WTC11 (cell line): ENCODE results near the gene CBFA2T3. TPM values are rescaled to one million over a fixed set of nuclear protein-coding genes. Genes with fewer than 3 reads are reported as not detected.

ENCODE experiments used
- ATAC-seq: fragments of 200-7000 bp; cut with Tn5 transposase; 2 replicates; pipeline ENCODE4 v1.10.0; 2021; ENCODE audit warnings: mild to moderate bottlenecking, moderate library complexity
- CTCF ChIA-PET: fragments of 300-600 bp; sonication (Branson Sonifier 250); formaldehyde crosslinking; loops from one replicate; lab custom pipeline; 2021; ENCODE audit warnings: antibody characterized with exemption; lab: Charles Lee
- POLR2A ChIA-PET: fragments of 350-600 bp; sonication (Branson Sonifier 250); formaldehyde crosslinking; loops from one replicate; lab custom pipeline; 2021; ENCODE audit warnings: antibody characterized with exemption; lab: Charles Lee
- DNase-seq: peaks from one replicate; pipeline ENCODE4 v3.0.0; 2021; ENCODE audit warnings: low spot score
- H3K27ac Mint-ChIP-seq: 2 replicates; pipeline ENCODE4 v1.8.0; 2021; ENCODE audit warnings: mixed read lengths
- H3K27me3 Mint-ChIP-seq: 2 replicates; pipeline ENCODE4 v1.8.0; 2021; ENCODE audit warnings: low read depth, mild to moderate bottlenecking, moderate library complexity, mixed read lengths
- H3K36me3 Mint-ChIP-seq: 2 replicates; pipeline ENCODE4 v1.8.0; 2021; ENCODE audit warnings: mixed read lengths
- H3K4me1 Mint-ChIP-seq: 2 replicates; pipeline ENCODE4 v1.8.0; 2022; ENCODE audit warnings: mixed read lengths
- H3K4me3 Mint-ChIP-seq: 2 replicates; pipeline ENCODE4 v1.8.0; 2021; ENCODE audit warnings: mild to moderate bottlenecking, moderate library complexity, mixed read lengths
- H3K9me3 Mint-ChIP-seq: 2 replicates; pipeline ENCODE4 v1.8.0; 2021; ENCODE audit warnings: mixed read lengths
- ARID4B ChIP-seq: sonication (generic); formaldehyde crosslinking; IDR thresholded peaks from 2 replicates; pipeline ENCODE4 v1.8.0; 2023; ENCODE audit warnings: missing genetic modification reagents, mild to moderate bottlenecking, borderline replicate concordance
- CREB1 ChIP-seq: sonication (generic); formaldehyde crosslinking; IDR thresholded peaks from 2 replicates; pipeline ENCODE4 v1.8.0; 2023; ENCODE audit warnings: mild to moderate bottlenecking, missing genetic modification reagents
- FOXJ3 ChIP-seq: sonication (generic); formaldehyde crosslinking; IDR thresholded peaks from 2 replicates; pipeline ENCODE4 v1.9.0; 2021; ENCODE audit warnings: missing genetic modification reagents, mild to moderate bottlenecking, borderline replicate concordance
- FOXP4 ChIP-seq: sonication (generic); formaldehyde crosslinking; IDR thresholded peaks from 2 replicates; pipeline ENCODE4 v1.8.0; 2022; ENCODE audit warnings: mild to moderate bottlenecking, missing genetic modification reagents
- GABPB1 ChIP-seq: sonication (generic); formaldehyde crosslinking; IDR thresholded peaks from 2 replicates; pipeline ENCODE4 v1.8.1; 2023; ENCODE audit warnings: mild to moderate bottlenecking, missing genetic modification reagents
- GRHL2 ChIP-seq: fragments of 250-450 bp; sonication (Bioruptor Pico); IDR thresholded peaks from 2 replicates; pipeline ENCODE4 v1.8.0; 2022; ENCODE audit warnings: mild to moderate bottlenecking, moderate library complexity; ENCODE audit not compliant: insufficient replicate concordance, severe bottlenecking
- JUN ChIP-seq: sonication (generic); formaldehyde crosslinking; IDR thresholded peaks from 2 replicates; pipeline ENCODE4 v1.8.0; 2023; ENCODE audit warnings: mild to moderate bottlenecking, missing genetic modification reagents
- MYBL2 ChIP-seq: sonication (generic); formaldehyde crosslinking; IDR thresholded peaks from 2 replicates; pipeline ENCODE4 v1.8.1; 2023; ENCODE audit warnings: mild to moderate bottlenecking, moderate library complexity, missing genetic modification reagents
- NFE2L1 ChIP-seq: sonication (generic); formaldehyde crosslinking; IDR thresholded peaks from 2 replicates; pipeline ENCODE4 v1.8.1; 2023; ENCODE audit warnings: missing genetic modification reagents
- RORB ChIP-seq: fragments of 250-450 bp; sonication (Bioruptor Pico); IDR thresholded peaks from 2 replicates; pipeline ENCODE4 v1.9.0; 2021; ENCODE audit warnings: mild to moderate bottlenecking
- SMAD3 ChIP-seq: sonication (generic); formaldehyde crosslinking; IDR thresholded peaks from 2 replicates; pipeline ENCODE4 v1.8.0; 2022; ENCODE audit warnings: missing genetic modification reagents, mild to moderate bottlenecking, borderline replicate concordance
- TEAD1 ChIP-seq: sonication (generic); formaldehyde crosslinking; IDR thresholded peaks from 2 replicates; pipeline ENCODE4 v1.8.0; 2022; ENCODE audit warnings: mild to moderate bottlenecking, missing genetic modification reagents
- TP53 ChIP-seq: sonication (generic); formaldehyde crosslinking; IDR thresholded peaks from 2 replicates; pipeline ENCODE4 v1.8.1; 2023; ENCODE audit warnings: mild to moderate bottlenecking, missing genetic modification reagents
- ZBTB21 ChIP-seq: sonication (generic); formaldehyde crosslinking; IDR thresholded peaks from 2 replicates; pipeline ENCODE4 v1.8.1; 2023; ENCODE audit warnings: mild to moderate bottlenecking, missing genetic modification reagents, borderline replicate concordance
- ZBTB43 ChIP-seq: sonication (generic); formaldehyde crosslinking; IDR thresholded peaks from 2 replicates; pipeline ENCODE4 v1.8.1; 2023; ENCODE audit warnings: mild to moderate bottlenecking, missing genetic modification reagents
- ZNF232 ChIP-seq: sonication (generic); formaldehyde crosslinking; IDR thresholded peaks from 2 replicates; pipeline ENCODE4 v1.8.0; 2022; ENCODE audit warnings: mild to moderate bottlenecking, missing genetic modification reagents
- ZNF281 ChIP-seq: sonication (generic); formaldehyde crosslinking; IDR thresholded peaks from 2 replicates; pipeline ENCODE4 v1.8.0; 2023; ENCODE audit warnings: mild to moderate bottlenecking, missing genetic modification reagents
- ZNF317 ChIP-seq: sonication (generic); formaldehyde crosslinking; IDR thresholded peaks from 2 replicates; pipeline ENCODE4 v1.8.1; 2023; ENCODE audit warnings: low read depth, mild to moderate bottlenecking, moderate library complexity, missing genetic modification reagents, borderline replicate concordance
- ZNF425 ChIP-seq: fragments of 250-450 bp; sonication (Bioruptor Pico); conservative IDR thresholded peaks from 2 replicates; pipeline ENCODE4 v1.9.0; 2021; ENCODE audit warnings: mild to moderate bottlenecking
- ZNF512 ChIP-seq: sonication (generic); formaldehyde crosslinking; IDR thresholded peaks from 2 replicates; pipeline ENCODE4 v1.8.1; 2022; ENCODE audit warnings: missing genetic modification reagents, borderline replicate concordance
- total RNA-seq: library from RNA; stranded (reverse); gene quantifications from 3 replicates; pipeline ENCODE4 v1.2.3, GENCODE V29; 2021

Gene CBFA2T3
- total RNA-seq, 1 experiment from 2014 or later: 2.6 TPM

GRCh38 chr16:88908307-88908706 is 68.7 kb downstream of the CBFA2T3 start:
- ChIA-PET POLR2A (no interaction called here), CTCF (interaction anchor here (0.7 kb wide), 1 partner anchor 83 kb away, joined by 5 read pairs; no protein-coding TSS in a partner anchor)
- H3K4me3 Mint-ChIP-seq: no peak overlapping the region
- ATAC-seq (no peak), DNase-seq (no peak)
- no peak overlapping the region for H3K27ac Mint-ChIP-seq
- H3K36me3 Mint-ChIP-seq: no peaks in the 10 kb centered on the region
- no peak for TF ChIP-seq ARID4B (CRISPR knock-in tag)
- TF ChIP-seq JUN (CRISPR knock-in tag): no peak
- no peak for TF ChIP-seq ZNF317
- no peak for TF ChIP-seq MYBL2 (CRISPR knock-in tag)
- TF ChIP-seq ZNF512 (CRISPR knock-in tag): no peak
- no peak for TF ChIP-seq NFE2L1 (CRISPR knock-in tag)
- TF ChIP-seq ZNF281 (CRISPR knock-in tag): no peak
- TF ChIP-seq ZNF232: no peak
- TF ChIP-seq GABPB1: no peak
- TF ChIP-seq ZNF425 (CRISPR knock-in tag): no peak
- no peak for TF ChIP-seq TEAD1 (CRISPR knock-in tag)
- TF ChIP-seq FOXJ3 (CRISPR knock-in tag): no peak
- no peak for TF ChIP-seq ZBTB43
- TF ChIP-seq SMAD3: no peak
- no peak for TF ChIP-seq CREB1
- TF ChIP-seq TP53 (CRISPR knock-in tag): no peak
- TF ChIP-seq FOXP4 (CRISPR knock-in tag): no peak
- no peak for TF ChIP-seq ZBTB21
- TF ChIP-seq GRHL2 (CRISPR knock-in tag): no peak
- no peak for TF ChIP-seq RORB (CRISPR knock-in tag)
- H3K9me3 Mint-ChIP-seq: peaks cover 2% of the 10 kb centered on the region; the same call in 1 of the 2 replicates
- H3K4me1 Mint-ChIP-seq: peaks cover 2% of the 10 kb centered on the region; the same call in 1 of the 2 replicates
- no peaks in the 10 kb centered on the region for H3K27me3 Mint-ChIP-seq
